ENCODE measurements around the gene INTS2. TPM values are rescaled to one million over a fixed set of nuclear protein-coding genes. Genes with fewer than 3 reads are reported as not detected.
"Not testable (repeated sequence)": the region's sequence is repeated elsewhere in the genome, so short reads cannot be mapped to it uniquely, and the experiment has no call there.

INTS2 gene
- total RNA-seq, 8 experiments from 2014 or later = 11.2 to 16.8 (median 11.9) TPM

GRCh38 chr17:61942085-61942484, 14.3 kb upstream of the INTS2 start:
- 94 to 100% (median 100%) methylated on average over 1 to 2 of the region's 2 CpGs; no CpG with 5 or more reads in 1 of the 10 experiments for WGBS, 10 experiments
- H3K27ac ChIP-seq = no peak overlapping the region
- no peak for ATAC-seq (replicated peaks in 6 of 8)
- H3K4me1 ChIP-seq (replicated peaks in 1 of 2) = no peaks in the 10 kb centered on the region
- in situ Hi-C loops (cut with MboI; ENCODE audit: low pct_unique_long_range_greater_than_20kb in 2 of 9, low sequenced_read_pairs in 9 of 9, unreplicated experiment in 9 of 9) = loop anchor here in 1 of 9 experiments (25.0 kb wide), 1 partner anchor 95 kb away; no protein-coding TSS in a partner anchor
- no peak overlapping the region for H3K4me3 ChIP-seq

GRCh38 chr17:61928101-61928436, 287 bp upstream of the INTS2 start:
- peak overlapping the region in 1 of 2 donors; percentile 74 for H3K27ac ChIP-seq

GRCh38 chr17:61926826-61927207, 965 bp downstream of the INTS2 start:
- ATAC-seq (replicated peaks in 6 of 8) = no peak
- in situ Hi-C loops (cut with MboI; ENCODE audit: low pct_unique_long_range_greater_than_20kb in 2 of 9, low sequenced_read_pairs in 9 of 9, unreplicated experiment in 9 of 9) = loop anchor here in 1 of 9 experiments (25.0 kb wide), 1 partner anchor 110 kb away; no protein-coding TSS in a partner anchor
- Histone ChIP-seq H3K4me3 (peak overlapping the region; percentile 52 to 85 (median 60)), H3K27ac (peak overlapping the region in 1 of 2 donors; percentile 74), H3K4me1 (replicated peaks in 1 of 2) (peaks cover 7 to 10% of the 10 kb centered on the region in 2 donors)
- WGBS, 10 experiments = 0 to 78% (median 17%) methylated on average over 1 to 4 of the region's 4 CpGs; no CpG with 5 or more reads in 4 of the 10 experiments

More at GRCh38 chr17:61928101-61928436, 287 bp upstream of the INTS2 start:
- WGBS, 10 experiments = 0 to 100% (median 71%) methylated on average over 1 to 4 of the region's 4 CpGs; no CpG with 5 or more reads in 1 of the 10 experiments
- in situ Hi-C loops (cut with MboI; ENCODE audit: low pct_unique_long_range_greater_than_20kb in 2 of 9, low sequenced_read_pairs in 9 of 9, unreplicated experiment in 9 of 9) = loop anchor here in 1 of 9 experiments (25.0 kb wide), 1 partner anchor 109 kb away; no protein-coding TSS in a partner anchor
- H3K4me1 ChIP-seq (replicated peaks in 1 of 2) = peaks cover 7 to 10% of the 10 kb centered on the region in 2 donors
- H3K4me3 ChIP-seq = peak overlapping the region; percentile 52 to 85 (median 60)
- no peak for ATAC-seq (replicated peaks in 6 of 8)

- H3K4me3 ChIP-seq; ATAC-seq (replicated peaks in 6 of 8); in situ Hi-C loops (cut with MboI; ENCODE audit: low pct_unique_long_range_greater_than_20kb in 2 of 9, low sequenced_read_pairs in 9 of 9, unreplicated experiment in 9 of 9); H3K4me1 ChIP-seq (replicated peaks in 1 of 2); H3K27ac ChIP-seq: not testable (repeated sequence)
- WGBS, 10 experiments = 91 to 100% (median 100%) methylated on average over 5 to 9 of the region's 15 CpGs; no CpG with 5 or more reads in 3 of the 10 experiments
Measured at GRCh38 chr17:61915162-61915561, 12.6 kb downstream of the INTS2 start.

GRCh38 chr17:61908292-61909037, 19.3 kb downstream of the INTS2 start:
- 83 to 100% (median 95%) methylated on average over 1 to 7 of the region's 7 CpGs; no CpG with 5 or more reads in 1 of the 10 experiments for WGBS, 10 experiments
- no peak for ATAC-seq (replicated peaks in 6 of 8)
- Histone ChIP-seq H3K4me1 (replicated peaks in 1 of 2) (no peaks in the 10 kb centered on the region), H3K27ac (no peak overlapping the region), H3K4me3 (no peak overlapping the region)
- in situ Hi-C loops (cut with MboI; ENCODE audit: low pct_unique_long_range_greater_than_20kb in 2 of 9, low sequenced_read_pairs in 9 of 9, unreplicated experiment in 9 of 9) = no loop called here

GRCh38 chr17:61907361-61907760, 20.4 kb downstream of the INTS2 start:
- no peak overlapping the region for H3K4me3 ChIP-seq
- in situ Hi-C loops (cut with MboI; ENCODE audit: low pct_unique_long_range_greater_than_20kb in 2 of 9, low sequenced_read_pairs in 9 of 9, unreplicated experiment in 9 of 9) = no loop called here
- ATAC-seq (replicated peaks in 6 of 8) = no peak
- 72 to 100% (median 100%) methylated on average over 1 to 5 of the region's 5 CpGs for WGBS, 10 experiments
- H3K27ac ChIP-seq = no peak overlapping the region
- no peaks in the 10 kb centered on the region for H3K4me1 ChIP-seq (replicated peaks in 1 of 2)

GRCh38 chr17:61904094-61904710, 23.6 kb downstream of the INTS2 start:
- Histone ChIP-seq H3K4me3 (no peak overlapping the region), H3K4me1 (replicated peaks in 1 of 2) (no peaks in the 10 kb centered on the region), H3K27ac (no peak overlapping the region)
- 71 to 100% (median 96%) methylated on average over 1 to 5 of the region's 5 CpGs for WGBS, 10 experiments
- in situ Hi-C loops (cut with MboI; ENCODE audit: low pct_unique_long_range_greater_than_20kb in 2 of 9, low sequenced_read_pairs in 9 of 9, unreplicated experiment in 9 of 9) = no loop called here
- ATAC-seq (replicated peaks in 6 of 8) = no peak

- no peak for ATAC-seq (replicated peaks in 6 of 8)
- Histone ChIP-seq H3K27ac (no peak overlapping the region), H3K4me1 (replicated peaks in 1 of 2) (no peaks in the 10 kb centered on the region), H3K4me3 (no peak overlapping the region)
- WGBS, 10 experiments = 82 to 100% (median 100%) methylated on average over 1 to 3 of the region's 3 CpGs; no CpG with 5 or more reads in 3 of the 10 experiments
- in situ Hi-C loops (cut with MboI; ENCODE audit: low pct_unique_long_range_greater_than_20kb in 2 of 9, low sequenced_read_pairs in 9 of 9, unreplicated experiment in 9 of 9) = no loop called here
Measured at GRCh38 chr17:61903251-61903650, 24.5 kb downstream of the INTS2 start.

GRCh38 chr17:61897548-61898180, 30.1 kb downstream of the INTS2 start:
- ATAC-seq (replicated peaks in 6 of 8) = no peak
- 62 to 100% (median 100%) methylated on average over 1 to 2 of the region's 2 CpGs; no CpG with 5 or more reads in 3 of the 10 experiments for WGBS, 10 experiments

GRCh38 chr17:61895391-61895790, 32.4 kb downstream of the INTS2 start:
- H3K27ac ChIP-seq = no peak overlapping the region
- 14 to 64% (median 50%) methylated on average over 1 to 2 of the region's 2 CpGs; no CpG with 5 or more reads in 5 of the 10 experiments for WGBS, 10 experiments
- no peaks in the 10 kb centered on the region for H3K4me1 ChIP-seq (replicated peaks in 1 of 2)
- H3K4me3 ChIP-seq = no peak overlapping the region
- ATAC-seq (replicated peaks in 6 of 8) = no peak
- in situ Hi-C loops (cut with MboI; ENCODE audit: low pct_unique_long_range_greater_than_20kb in 2 of 9, low sequenced_read_pairs in 9 of 9, unreplicated experiment in 9 of 9) = no loop called here

More at GRCh38 chr17:61897548-61898180, 30.1 kb downstream of the INTS2 start:
- in situ Hi-C loops (cut with MboI; ENCODE audit: low pct_unique_long_range_greater_than_20kb in 2 of 9, low sequenced_read_pairs in 9 of 9, unreplicated experiment in 9 of 9) = no loop called here
- Histone ChIP-seq H3K4me1 (replicated peaks in 1 of 2) (no peaks in the 10 kb centered on the region), H3K27ac (no peak overlapping the region), H3K4me3 (no peak overlapping the region)

GRCh38 chr17:61894310-61894709, 33.5 kb downstream of the INTS2 start:
- H3K4me1 ChIP-seq (replicated peaks in 1 of 2); H3K27ac ChIP-seq; in situ Hi-C loops (cut with MboI; ENCODE audit: low pct_unique_long_range_greater_than_20kb in 2 of 9, low sequenced_read_pairs in 9 of 9, unreplicated experiment in 9 of 9); H3K4me3 ChIP-seq: not testable (repeated sequence)
- peak in 3 of 8 experiments; percentile 62 to 90 (median 88) for ATAC-seq (replicated peaks in 6 of 8)
- WGBS, 10 experiments = 47 to 100% (median 80%) methylated on average over 1 to 4 of the region's 5 CpGs; no CpG with 5 or more reads in 1 of the 10 experiments

- H3K4me3 ChIP-seq; H3K4me1 ChIP-seq (replicated peaks in 1 of 2); ATAC-seq (replicated peaks in 6 of 8); in situ Hi-C loops (cut with MboI; ENCODE audit: low pct_unique_long_range_greater_than_20kb in 2 of 9, low sequenced_read_pairs in 9 of 9, unreplicated experiment in 9 of 9); H3K27ac ChIP-seq: not testable (repeated sequence)
- WGBS, 10 experiments = 91 to 100% (median 100%) methylated on average over 1 to 6 of the region's 6 CpGs; no CpG with 5 or more reads in 2 of the 10 experiments
Measured at GRCh38 chr17:61887733-61888132, 40.0 kb downstream of the INTS2 start.

GRCh38 chr17:61885865-61886264, 41.9 kb downstream of the INTS2 start:
- WGBS, 10 experiments = 82 to 100% (median 95%) methylated on average over 2 to 8 of the region's 8 CpGs; no CpG with 5 or more reads in 2 of the 10 experiments
- H3K27ac ChIP-seq; in situ Hi-C loops (cut with MboI; ENCODE audit: low pct_unique_long_range_greater_than_20kb in 2 of 9, low sequenced_read_pairs in 9 of 9, unreplicated experiment in 9 of 9); H3K4me3 ChIP-seq; H3K4me1 ChIP-seq (replicated peaks in 1 of 2): not testable (repeated sequence)
- peak in 2 of 8 experiments; percentile 26 to 31 for ATAC-seq (replicated peaks in 6 of 8)

All from motor neuron (in vitro differentiated cells).